GM20431 (cell line): Measurements from ENCODE around the gene MOB1A.

Source experiments
- in situ Hi-C: fragments of 300-500 bp; cut with MseI, MboI; formaldehyde crosslinking; loops from one replicate; pipeline ENCODE4 v1.15.0; 2020; ENCODE audit warnings: low sequenced_read_pairs; ENCODE audit not compliant: unreplicated experiment

MOB1A gene

DNA sequence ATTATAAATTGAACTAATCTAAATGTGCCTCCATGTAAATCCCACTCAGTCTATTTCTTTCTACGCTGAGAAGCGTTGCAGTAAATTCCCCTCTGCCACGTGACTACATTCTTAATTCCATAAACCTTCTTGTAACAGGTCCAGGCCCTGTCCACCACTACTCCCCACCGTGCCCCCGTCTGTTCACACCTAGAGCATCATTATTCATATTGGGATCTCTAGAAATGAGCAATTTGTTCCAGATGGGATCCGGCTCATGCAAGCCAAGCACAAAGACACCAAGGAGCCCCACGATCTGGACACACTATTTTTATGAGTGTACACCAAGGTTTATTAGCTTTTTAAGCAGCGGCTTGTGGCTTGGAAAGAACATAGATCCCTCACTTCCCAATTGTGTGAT is 69.1 kb downstream of the MOB1A start:
- in situ Hi-C loops = no loop called here

DNA sequence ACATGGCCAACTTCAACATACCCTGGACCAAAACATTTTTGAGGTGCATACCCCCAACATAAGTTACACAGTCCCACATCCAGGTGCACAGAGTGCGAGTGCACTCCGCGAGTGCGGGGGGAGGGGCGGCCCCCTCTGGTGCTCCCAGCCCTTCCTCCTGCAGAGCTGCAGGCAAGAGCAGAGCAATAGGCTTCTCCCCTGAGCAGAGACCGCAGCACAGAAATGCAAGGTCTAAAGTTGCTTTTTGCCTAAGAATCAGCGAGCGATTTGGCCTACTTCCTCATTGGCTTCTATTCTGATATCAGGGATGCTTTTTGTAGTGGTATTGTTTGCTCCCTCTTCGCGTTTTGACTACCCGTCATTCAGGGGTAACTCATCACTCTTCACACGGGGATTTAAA is 71.6 kb downstream of the MOB1A start:
- in situ Hi-C loops = no loop called here

DNA sequence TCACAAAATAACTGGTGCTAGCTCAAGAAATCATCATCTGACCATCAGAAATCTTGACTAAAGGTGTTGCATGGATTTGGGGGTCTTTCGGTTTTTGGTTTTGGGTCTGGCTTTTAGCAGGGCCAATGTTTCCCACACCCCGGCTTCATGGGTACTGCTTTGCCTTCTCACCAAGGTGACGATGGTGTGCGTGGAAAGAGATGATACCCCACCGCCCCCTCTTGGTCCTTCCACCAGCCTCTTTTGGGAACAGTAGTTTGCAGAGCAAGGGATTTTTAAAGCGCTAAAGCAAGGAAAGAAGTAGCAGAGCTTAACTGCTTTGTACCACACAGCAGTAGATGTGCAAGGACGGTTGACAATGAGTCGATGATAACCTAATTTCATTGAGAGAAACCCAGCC is 73.3 kb downstream of the MOB1A start:
- in situ Hi-C loops = no loop called here

DNA sequence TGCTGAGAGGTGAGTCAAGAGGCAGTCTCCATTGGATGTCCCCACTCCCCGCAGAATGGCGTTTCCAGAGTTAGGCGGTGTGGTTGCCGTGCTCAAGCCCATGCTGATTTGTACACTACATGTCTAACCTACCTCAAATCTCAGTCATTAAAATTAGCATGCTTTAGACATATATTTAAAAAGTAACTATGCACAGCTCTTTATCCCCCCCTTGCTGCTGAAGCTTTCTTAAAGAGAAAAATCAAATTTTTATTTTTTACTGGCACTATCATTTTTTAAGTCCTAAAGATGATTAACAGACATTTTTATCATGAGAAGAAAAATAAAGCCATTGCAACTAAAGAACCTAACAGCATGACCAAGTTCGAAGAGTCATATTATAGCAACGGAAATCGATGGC is 73.8 kb downstream of the MOB1A start:
- in situ Hi-C loops = no loop called here

DNA sequence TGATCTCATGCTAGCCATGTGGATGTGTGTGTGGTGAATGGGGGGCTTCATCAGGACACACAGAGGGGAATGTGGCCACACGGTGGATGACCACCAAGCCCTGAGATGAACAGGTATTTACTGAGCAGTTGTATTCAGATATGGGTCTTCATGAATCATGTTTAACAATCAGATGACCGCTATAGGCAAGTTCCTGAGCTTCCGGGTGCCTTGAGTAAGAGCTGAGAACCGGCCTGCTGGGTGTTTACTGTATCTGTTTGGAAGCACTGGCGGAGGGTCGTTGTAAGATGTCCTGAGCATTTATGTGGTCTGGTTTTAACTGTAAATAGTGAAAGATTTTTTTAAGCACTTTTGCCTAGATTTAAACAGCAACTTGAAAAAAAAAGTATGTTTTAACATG is 74.9 kb downstream of the MOB1A start:
- in situ Hi-C loops = no loop called here
